WERI-Rb-1 (cell line): ENCODE results near the gene TXNRD2.

Source experiments
- DNase-seq: peaks from one replicate; pipeline ENCODE4 v3.0.0-alpha.2; 2020
- H3K27ac ChIP-seq: fragments of 250-450 bp; sonication (Bioruptor Pico); 2 replicates; pipeline ENCODE4 v1.5.1; 2020; ENCODE audit warnings: mild to moderate bottlenecking, moderate library complexity
- H3K27me3 ChIP-seq: fragments of 250-450 bp; sonication (Bioruptor Pico); 2 replicates; pipeline ENCODE4 v1.5.1; 2021; ENCODE audit warnings: mild to moderate bottlenecking, low read depth, moderate library complexity; ENCODE audit not compliant: insufficient read depth, severe bottlenecking
- H3K36me3 ChIP-seq: fragments of 250-450 bp; sonication (Bioruptor Pico); 2 replicates; pipeline ENCODE4 v1.5.1; 2020; ENCODE audit warnings: mild to moderate bottlenecking, moderate library complexity
- H3K4me3 ChIP-seq: 2 replicates; pipeline ENCODE4 v1.5.1; 2011; ENCODE audit warnings: low read depth, mild to moderate bottlenecking, control low read depth, low read length
- H3K9me3 ChIP-seq: fragments of 250-450 bp; sonication (Bioruptor Pico); 2 replicates; pipeline ENCODE4 v1.5.1; 2021; ENCODE audit warnings: mild to moderate bottlenecking, moderate library complexity; ENCODE audit not compliant: severe bottlenecking
- TF ChIP-seq, protein P1 (sequence below): IDR thresholded peaks from 2 replicates; pipeline ENCODE4 v1.5.1; 2011; ENCODE audit warnings: low read depth, mild to moderate bottlenecking, control low read depth, inconsistent platforms, low read length

Gene TXNRD2

DNA sequence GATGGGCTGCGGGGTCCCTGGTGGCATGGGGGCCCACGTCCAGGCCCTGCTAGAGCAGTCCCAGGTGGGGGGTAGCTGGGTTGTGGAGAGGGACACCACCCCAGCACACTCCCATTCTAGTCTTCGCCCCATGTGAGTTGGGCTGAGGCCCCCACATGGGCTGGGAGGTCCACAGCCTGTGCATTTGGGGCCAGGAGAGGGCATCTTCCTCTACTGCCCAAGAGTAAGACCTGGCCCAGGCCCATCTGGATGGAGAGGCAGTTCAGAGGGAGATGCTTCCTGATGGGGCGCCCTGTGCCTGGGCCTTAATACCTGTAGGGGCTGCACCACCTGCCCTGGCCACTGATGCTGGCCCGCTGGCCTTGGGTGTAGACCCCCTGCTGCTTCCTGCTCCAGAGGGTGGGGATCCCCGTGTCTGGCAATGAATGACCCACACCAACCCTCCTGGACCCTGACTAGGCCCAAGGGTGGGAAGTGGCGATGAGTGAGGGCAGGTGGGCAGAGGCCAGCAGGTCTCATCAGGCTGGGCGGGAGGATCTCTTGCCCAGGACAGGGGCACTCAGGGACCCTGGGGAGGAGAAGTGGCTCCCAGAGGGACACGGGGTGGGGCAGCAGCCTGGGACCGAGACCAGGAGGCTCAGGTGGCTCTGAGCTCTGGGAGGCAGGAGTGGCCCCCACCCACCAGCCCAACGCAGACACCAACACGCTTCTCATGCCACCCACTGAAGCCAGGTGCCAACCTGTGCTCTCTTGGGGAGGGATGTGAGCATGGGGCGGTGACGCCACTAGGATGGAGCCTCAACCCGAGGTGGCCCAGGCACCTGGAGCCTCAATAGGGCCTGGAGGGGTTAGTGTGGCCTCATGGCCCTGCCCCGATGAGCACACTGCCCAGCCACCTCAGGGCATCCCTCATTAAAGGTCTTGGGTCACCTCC is 69.5 kb downstream of the TXNRD2 start:
- H3K36me3 ChIP-seq: no peaks in the 10 kb centered on the region; the same call in 1 of the 2 replicates
- TF ChIP-seq, protein P1, sequence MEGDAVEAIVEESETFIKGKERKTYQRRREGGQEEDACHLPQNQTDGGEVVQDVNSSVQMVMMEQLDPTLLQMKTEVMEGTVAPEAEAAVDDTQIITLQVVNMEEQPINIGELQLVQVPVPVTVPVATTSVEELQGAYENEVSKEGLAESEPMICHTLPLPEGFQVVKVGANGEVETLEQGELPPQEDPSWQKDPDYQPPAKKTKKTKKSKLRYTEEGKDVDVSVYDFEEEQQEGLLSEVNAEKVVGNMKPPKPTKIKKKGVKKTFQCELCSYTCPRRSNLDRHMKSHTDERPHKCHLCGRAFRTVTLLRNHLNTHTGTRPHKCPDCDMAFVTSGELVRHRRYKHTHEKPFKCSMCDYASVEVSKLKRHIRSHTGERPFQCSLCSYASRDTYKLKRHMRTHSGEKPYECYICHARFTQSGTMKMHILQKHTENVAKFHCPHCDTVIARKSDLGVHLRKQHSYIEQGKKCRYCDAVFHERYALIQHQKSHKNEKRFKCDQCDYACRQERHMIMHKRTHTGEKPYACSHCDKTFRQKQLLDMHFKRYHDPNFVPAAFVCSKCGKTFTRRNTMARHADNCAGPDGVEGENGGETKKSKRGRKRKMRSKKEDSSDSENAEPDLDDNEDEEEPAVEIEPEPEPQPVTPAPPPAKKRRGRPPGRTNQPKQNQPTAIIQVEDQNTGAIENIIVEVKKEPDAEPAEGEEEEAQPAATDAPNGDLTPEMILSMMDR: no peak
- H3K9me3 ChIP-seq: no peaks in the 10 kb centered on the region
- DNase-seq: no peak
- peak overlapping the region; percentile 78 for H3K27ac ChIP-seq
- no peaks in the 10 kb centered on the region for H3K27me3 ChIP-seq
- no peak overlapping the region for H3K4me3 ChIP-seq

DNA sequence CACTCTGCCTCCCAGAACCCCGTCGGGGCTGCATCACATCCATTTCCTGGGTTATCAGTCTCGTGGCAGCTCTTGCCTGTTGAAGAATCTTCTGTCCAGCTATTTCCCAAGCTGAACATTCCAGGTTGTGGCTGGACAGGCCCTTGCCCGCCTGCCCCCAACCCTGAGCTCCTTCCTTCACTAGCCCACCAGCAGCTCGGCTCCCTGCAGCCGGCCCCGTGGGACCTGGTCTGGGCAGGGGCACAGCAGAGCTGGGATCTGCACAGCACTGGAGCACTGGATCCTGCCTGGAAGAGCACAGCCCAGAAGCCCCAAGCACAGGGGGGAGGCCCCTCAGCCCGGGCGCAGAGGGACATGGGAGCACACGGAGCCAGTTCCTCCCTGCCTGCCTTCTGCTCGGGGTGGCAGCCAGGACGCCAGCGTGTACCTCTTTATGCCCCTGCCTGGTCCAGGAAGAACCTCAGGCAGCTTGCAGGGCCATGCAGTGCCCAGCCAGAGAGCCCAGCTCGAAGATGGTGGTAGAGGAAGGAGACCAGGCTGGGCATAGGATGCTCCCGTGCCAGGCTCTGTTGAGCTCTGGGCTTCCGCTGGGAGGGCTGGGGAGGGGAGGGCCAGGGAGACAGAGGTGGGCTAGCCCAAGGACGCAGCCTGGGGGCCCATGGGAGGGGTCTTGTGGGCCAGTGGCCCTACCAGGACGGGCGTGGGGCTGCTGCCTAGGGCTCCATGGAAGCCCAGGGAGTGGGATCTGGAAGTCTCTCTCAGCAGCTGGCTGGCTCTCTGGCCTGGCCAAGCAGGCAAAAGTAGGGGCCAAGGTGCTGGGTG is 70.4 kb downstream of the TXNRD2 start:
- Histone ChIP-seq H3K27ac (peak overlapping the region; percentile 78), H3K27me3 (no peaks in the 10 kb centered on the region), H3K4me3 (no peak overlapping the region), H3K9me3 (no peaks in the 10 kb centered on the region), H3K36me3 (no peaks in the 10 kb centered on the region; the same call in 1 of the 2 replicates)
- TF ChIP-seq, protein P1: no peak
- DNase-seq: peak; percentile 2

DNA sequence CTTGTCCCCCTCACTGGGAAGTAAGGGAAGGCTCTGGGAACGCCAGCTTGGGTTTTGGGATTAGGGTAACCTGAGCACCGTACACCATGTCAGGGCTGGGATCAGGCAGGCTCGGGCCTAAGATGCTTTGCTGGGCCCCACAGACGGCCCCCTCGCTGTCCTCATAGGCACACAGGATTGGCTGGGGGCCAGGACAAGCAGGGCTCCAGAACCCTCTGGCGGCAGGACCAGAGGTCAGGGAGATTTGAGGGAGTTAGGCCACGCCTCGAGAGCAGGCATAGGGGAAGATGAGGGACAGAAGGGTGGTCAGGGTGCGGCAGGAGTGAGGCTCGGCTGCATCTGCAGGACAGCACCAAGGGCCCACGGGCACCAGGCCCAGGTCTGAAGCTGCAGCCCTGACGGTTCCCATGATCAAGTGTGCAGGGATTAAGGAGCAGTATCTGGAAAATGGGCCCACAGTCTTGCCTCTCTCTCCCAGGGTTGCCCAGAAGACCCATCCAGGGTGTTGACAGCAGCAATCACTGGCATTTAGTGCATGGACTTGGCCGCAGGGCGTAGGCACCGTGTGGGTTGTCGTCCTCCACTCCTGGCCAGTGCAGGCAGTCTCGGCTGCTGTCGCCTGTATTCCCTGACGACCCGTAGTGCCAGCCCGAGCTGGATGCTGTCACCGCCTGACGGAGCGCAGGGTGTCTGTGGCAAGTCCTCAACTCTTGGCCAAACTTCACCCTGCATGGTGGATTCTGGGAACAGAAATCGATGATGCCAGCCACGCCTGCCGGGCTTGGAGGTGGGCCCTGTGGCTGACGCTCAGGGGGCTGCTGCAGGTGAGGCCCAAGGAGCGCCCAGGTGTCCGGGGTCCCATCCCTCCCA is 71.2 kb downstream of the TXNRD2 start:
- no peak overlapping the region for H3K4me3 ChIP-seq
- peak overlapping the region; percentile 78 for H3K27ac ChIP-seq
- no peaks in the 10 kb centered on the region; the same call in 1 of the 2 replicates for H3K36me3 ChIP-seq
- H3K9me3 ChIP-seq: no peaks in the 10 kb centered on the region
- TF ChIP-seq, protein P1: peak; percentile 3; the same call in 1 of the 2 replicates
- peak; percentile 88 for DNase-seq
- H3K27me3 ChIP-seq: no peaks in the 10 kb centered on the region

DNA sequence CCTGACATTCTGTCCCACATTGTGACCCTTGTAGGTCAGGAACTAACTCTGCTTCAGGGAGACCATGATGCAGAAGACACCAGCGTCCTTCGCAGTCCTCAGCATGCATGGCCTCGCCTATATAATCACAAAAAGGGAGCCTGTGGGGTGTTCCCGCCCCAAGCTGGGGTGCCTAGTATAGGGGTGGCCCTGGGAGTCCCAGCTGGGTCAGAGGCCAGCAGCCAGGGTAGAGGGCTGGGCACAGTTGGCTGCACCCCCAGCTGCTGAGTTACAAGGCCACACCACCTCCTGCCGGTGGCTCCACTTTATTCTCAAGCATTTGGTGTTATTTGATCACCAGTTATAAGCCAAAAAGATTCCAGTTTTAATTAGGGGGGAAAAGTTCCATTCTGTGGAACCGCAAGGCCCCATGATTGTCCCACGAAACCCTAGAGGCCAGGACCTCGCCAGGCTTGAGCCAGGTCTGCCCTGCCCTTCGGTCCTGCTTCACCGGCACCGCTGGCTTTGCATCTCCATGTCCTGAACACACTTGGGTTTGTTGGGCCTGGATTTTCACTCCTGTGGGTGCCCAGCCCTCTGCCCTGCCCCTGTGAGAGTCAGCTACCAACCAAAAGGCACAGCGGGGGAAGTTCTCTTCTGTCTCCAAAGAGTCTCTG is 72.0 kb downstream of the TXNRD2 start:
- TF ChIP-seq, protein P1: no peak
- H3K36me3 ChIP-seq: no peaks in the 10 kb centered on the region; the same call in 1 of the 2 replicates
- H3K27me3 ChIP-seq: no peaks in the 10 kb centered on the region
- peak; percentile 8 for DNase-seq
- no peaks in the 10 kb centered on the region for H3K9me3 ChIP-seq
- no peak overlapping the region for H3K4me3 ChIP-seq
- H3K27ac ChIP-seq: peak overlapping the region; percentile 78
